ENCODE results near the gene PCDH9.

Gene PCDH9

DNA sequence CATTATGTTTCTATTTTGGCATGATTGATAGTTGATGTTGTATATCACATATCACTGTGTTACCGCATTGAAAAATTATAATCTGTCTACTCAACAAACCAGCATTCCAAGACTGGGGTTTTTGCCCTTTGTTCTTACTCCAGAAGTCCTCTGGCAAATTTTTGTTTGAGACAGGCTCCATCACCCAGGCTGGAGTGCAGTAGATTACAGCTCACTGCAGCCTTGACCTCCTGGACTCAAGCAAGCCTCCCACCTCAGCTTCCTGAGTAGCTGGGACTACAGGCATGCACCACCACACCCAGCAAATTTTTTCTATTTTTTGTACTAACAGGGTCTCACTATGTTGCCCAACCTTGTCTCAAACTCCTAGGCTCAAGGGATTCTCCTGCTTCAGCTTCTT is 741.0 kb downstream of the PCDH9 start:
- Histone ChIP-seq H3K9me2 (replicated peaks; ENCODE audit: insufficient read depth, low read length) (no peaks in the 10 kb centered on the region), H3K9ac (ENCODE audit: low read length) (no peak overlapping the region), H2AFZ (ENCODE audit: low read depth, low read length, severe bottlenecking) (peak overlapping the region; percentile 10), H3F3A (ENCODE audit: insufficient read depth) (no peaks in the 10 kb centered on the region; the same call in 1 of the 2 replicates), H3K27me3 (ENCODE audit: low read length) (no peaks in the 10 kb centered on the region), H4K20me1 (ENCODE audit: low read depth, low read length) (no peaks in the 10 kb centered on the region), H3K36me3 (ENCODE audit: low read length) (0 out of 2 replicates have a peak, but pooled peaks cover 3% of the 10 kb centered on the region), H3K27ac (ENCODE audit: low read depth, low read length) (no peak overlapping the region), H3K79me2 (ENCODE audit: insufficient read depth, low read length) (no peaks in the 10 kb centered on the region), H3K9me3 (ENCODE audit: insufficient read depth, low read length) (0 out of 2 replicates have a peak, but pooled peaks cover 6% of the 10 kb centered on the region), H3K4me3 (ENCODE audit: insufficient read depth, low read length, poor library complexity, severe bottlenecking) (no peak overlapping the region), H3K4me2 (ENCODE audit: low read depth, low read length, poor library complexity, severe bottlenecking) (no peak overlapping the region)
- TF ChIP-seq EZH2phosphoT487 (conservative IDR thresholded peaks at IDR 0.05; ENCODE audit: low read length) = no peak
- TF ChIP-seq, protein P1, sequence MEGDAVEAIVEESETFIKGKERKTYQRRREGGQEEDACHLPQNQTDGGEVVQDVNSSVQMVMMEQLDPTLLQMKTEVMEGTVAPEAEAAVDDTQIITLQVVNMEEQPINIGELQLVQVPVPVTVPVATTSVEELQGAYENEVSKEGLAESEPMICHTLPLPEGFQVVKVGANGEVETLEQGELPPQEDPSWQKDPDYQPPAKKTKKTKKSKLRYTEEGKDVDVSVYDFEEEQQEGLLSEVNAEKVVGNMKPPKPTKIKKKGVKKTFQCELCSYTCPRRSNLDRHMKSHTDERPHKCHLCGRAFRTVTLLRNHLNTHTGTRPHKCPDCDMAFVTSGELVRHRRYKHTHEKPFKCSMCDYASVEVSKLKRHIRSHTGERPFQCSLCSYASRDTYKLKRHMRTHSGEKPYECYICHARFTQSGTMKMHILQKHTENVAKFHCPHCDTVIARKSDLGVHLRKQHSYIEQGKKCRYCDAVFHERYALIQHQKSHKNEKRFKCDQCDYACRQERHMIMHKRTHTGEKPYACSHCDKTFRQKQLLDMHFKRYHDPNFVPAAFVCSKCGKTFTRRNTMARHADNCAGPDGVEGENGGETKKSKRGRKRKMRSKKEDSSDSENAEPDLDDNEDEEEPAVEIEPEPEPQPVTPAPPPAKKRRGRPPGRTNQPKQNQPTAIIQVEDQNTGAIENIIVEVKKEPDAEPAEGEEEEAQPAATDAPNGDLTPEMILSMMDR (IDR thresholded peaks at IDR 0.05; ENCODE audit: insufficient read depth, low read length, poor library complexity, severe bottlenecking) = no peak

DNA sequence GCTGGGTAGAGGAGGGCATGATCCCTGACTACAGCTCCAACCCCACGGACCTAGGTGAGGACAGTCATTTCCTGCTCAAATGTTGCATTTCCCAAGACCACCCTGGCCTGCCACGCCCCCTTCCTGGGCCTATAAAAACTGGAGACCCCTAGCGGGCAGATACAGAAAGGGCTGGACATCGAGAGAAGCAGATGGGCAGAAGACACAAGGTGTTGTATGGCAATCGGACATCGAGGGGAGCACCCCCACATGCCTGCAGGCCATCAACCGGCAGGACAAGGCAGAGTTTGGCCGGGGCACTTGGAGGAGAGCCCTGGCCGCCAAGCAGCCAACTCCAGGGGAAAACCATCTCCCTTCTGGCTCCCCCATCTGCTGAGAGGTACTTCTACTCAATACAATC is 746.4 kb downstream of the PCDH9 start:
- no peaks in the 10 kb centered on the region for H3K9me3 ChIP-seq (ENCODE audit: insufficient read depth, low read length)
- H3K4me2 ChIP-seq (ENCODE audit: low read depth, low read length, poor library complexity, severe bottlenecking) = no peak overlapping the region
- H3F3A ChIP-seq (ENCODE audit: insufficient read depth) = no peaks in the 10 kb centered on the region
- H3K27me3 ChIP-seq (ENCODE audit: low read length) = no peaks in the 10 kb centered on the region
- no peak overlapping the region for H3K9ac ChIP-seq (ENCODE audit: low read length)
- no peaks in the 10 kb centered on the region for H3K79me2 ChIP-seq (ENCODE audit: insufficient read depth, low read length)
- H3K27ac ChIP-seq (ENCODE audit: low read depth, low read length) = no peak overlapping the region
- H2AFZ ChIP-seq (ENCODE audit: low read depth, low read length, severe bottlenecking) = no peak overlapping the region
- no peaks in the 10 kb centered on the region for H4K20me1 ChIP-seq (ENCODE audit: low read depth, low read length)
- no peak overlapping the region for H3K4me3 ChIP-seq (ENCODE audit: insufficient read depth, low read length, poor library complexity, severe bottlenecking)
- TF ChIP-seq, protein P1 (IDR thresholded peaks at IDR 0.05; ENCODE audit: insufficient read depth, low read length, poor library complexity, severe bottlenecking) = no peak
- no peak for TF ChIP-seq EZH2phosphoT487 (conservative IDR thresholded peaks at IDR 0.05; ENCODE audit: low read length)
- no peaks in the 10 kb centered on the region for H3K36me3 ChIP-seq (ENCODE audit: low read length)
- H3K9me2 ChIP-seq (replicated peaks; ENCODE audit: insufficient read depth, low read length) = no peaks in the 10 kb centered on the region

DNA sequence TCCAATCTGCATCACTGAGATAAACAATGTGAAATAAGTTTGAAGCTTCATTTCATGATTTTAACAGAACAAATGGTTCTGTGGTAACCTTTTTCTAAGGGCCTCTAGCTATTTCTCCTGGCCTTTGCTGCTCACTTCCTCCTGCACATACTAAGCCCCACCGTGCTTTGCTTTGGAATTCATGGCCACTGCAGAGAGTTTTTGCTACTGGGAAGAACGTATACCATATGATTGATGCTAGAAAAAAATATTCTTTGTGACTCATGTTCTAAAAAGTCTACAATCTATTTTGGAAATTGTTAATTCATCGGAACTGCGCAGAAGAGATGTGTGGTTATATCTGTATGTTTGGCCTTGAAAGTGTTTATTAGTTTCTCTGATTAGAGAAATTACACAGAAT is 747.3 kb downstream of the PCDH9 start:
- no peaks in the 10 kb centered on the region for H3F3A ChIP-seq (ENCODE audit: insufficient read depth)
- H3K9me3 ChIP-seq (ENCODE audit: insufficient read depth, low read length) = no peaks in the 10 kb centered on the region
- TF ChIP-seq EZH2phosphoT487 (conservative IDR thresholded peaks at IDR 0.05; ENCODE audit: low read length) = no peak
- TF ChIP-seq, protein P1 (IDR thresholded peaks at IDR 0.05; ENCODE audit: insufficient read depth, low read length, poor library complexity, severe bottlenecking) = no peak
- no peaks in the 10 kb centered on the region for H3K27me3 ChIP-seq (ENCODE audit: low read length)
- H3K9ac ChIP-seq (ENCODE audit: low read length) = no peak overlapping the region
- no peak overlapping the region for H3K27ac ChIP-seq (ENCODE audit: low read depth, low read length)
- H3K4me2 ChIP-seq (ENCODE audit: low read depth, low read length, poor library complexity, severe bottlenecking) = no peak overlapping the region
- no peaks in the 10 kb centered on the region for H3K9me2 ChIP-seq (replicated peaks; ENCODE audit: insufficient read depth, low read length)
- no peaks in the 10 kb centered on the region for H3K79me2 ChIP-seq (ENCODE audit: insufficient read depth, low read length)
- no peaks in the 10 kb centered on the region for H4K20me1 ChIP-seq (ENCODE audit: low read depth, low read length)
- H3K4me3 ChIP-seq (ENCODE audit: insufficient read depth, low read length, poor library complexity, severe bottlenecking) = no peak overlapping the region
- no peak overlapping the region for H2AFZ ChIP-seq (ENCODE audit: low read depth, low read length, severe bottlenecking)
- H3K36me3 ChIP-seq (ENCODE audit: low read length) = no peaks in the 10 kb centered on the region

All from SU-DHL-6 (cell line).